Endothelial cell of umbilical vein (primary cell): ENCODE results near the gene MEGF11. TPM values are rescaled to one million over a fixed set of nuclear protein-coding genes. Genes with fewer than 3 reads are reported as not detected.
A peak's percentile ranks its signal among the peaks of the same experiment; 100 is the strongest.

Source experiments
- BruUV-seq: library from RNA; stranded (reverse); fragments of 400-500 nt; replicated peaks from 2 replicates; lab custom pipeline; 2021; lab: Mats Ljungman, UMichigan
- CTCF ChIA-PET: fragments of 300-600, 350-600 bp; sonication (Branson Sonifier 250); formaldehyde crosslinking; loops from one replicate; lab custom pipeline; 2021; ENCODE audit warnings: antibody characterized with exemption, inconsistent platforms; lab: Charles Lee
- POLR2A ChIA-PET: fragments of 300-600, 350-600 bp; sonication (Branson Sonifier 250); formaldehyde crosslinking; loops from one replicate; lab custom pipeline; 2021; ENCODE audit warnings: antibody characterized with exemption, inconsistent platforms; lab: Charles Lee
- DNase-seq: peaks from one replicate; pipeline ENCODE4 v3.0.0-alpha.2; 2011; ENCODE audit warnings: low read depth, low spot score
- FAIRE-seq: peaks from 2 replicates; lab custom pipeline; 2011; peaks lifted over from hg19 to GRCh38; lab: Jason Lieb, UNC
- H2AFZ ChIP-seq: 2 replicates; pipeline ENCODE4 v1.6.0; 2012; ENCODE audit warnings: low read depth, low read length, control low read depth, inconsistent platforms
- H3K27ac ChIP-seq: 2 replicates; pipeline ENCODE4 v1.5.1; 2011; ENCODE audit warnings: low read depth, mild to moderate bottlenecking, control low read depth, low read length, moderate library complexity; ENCODE audit not compliant: insufficient read depth
- H3K27me3 ChIP-seq, 2 experiments: 2 replicates each; pipeline versions ENCODE4 v1.6.0 to v1.6.1; 2011; ENCODE audit warnings: low read length in 2 of 2, mixed read lengths in 1 of 2; ENCODE audit not compliant: control insufficient read depth in 2 of 2, insufficient read depth in 2 of 2
- H3K36me3 ChIP-seq, 2 experiments: 2 replicates in 1 of 2; 3 replicates in 1 of 2; pipeline ENCODE4 v1.5.1; 2011; ENCODE audit warnings: low read length in 2 of 2, mild to moderate bottlenecking in 1 of 2, moderate library complexity in 1 of 2; ENCODE audit not compliant: control insufficient read depth in 2 of 2, insufficient read depth in 2 of 2; ENCODE audit errors: extremely low read depth in 1 of 2
- H3K4me1 ChIP-seq: 3 replicates; pipeline ENCODE4 v1.5.1; 2011; ENCODE audit warnings: mild to moderate bottlenecking, low read length; ENCODE audit not compliant: control insufficient read depth, insufficient read depth; ENCODE audit errors: extremely low read depth
- H3K4me2 ChIP-seq: 2 replicates; pipeline ENCODE4 v1.6.1; 2011; ENCODE audit warnings: low read length, control low read depth, mixed read lengths; ENCODE audit not compliant: insufficient read depth
- H3K4me3 ChIP-seq, 3 experiments: fragments of 200-600 bp in 1 of 3; sonication (generic), shearing (Covaris generic) in 1 of 3; replicated peaks in 1 of 3; 2 replicates each; pipeline ENCODE4 v1.5.1; 2011 to 2016; ENCODE audit warnings: control low read depth in 3 of 3, low read length in 3 of 3, mild to moderate bottlenecking in 2 of 3, inconsistent platforms in 1 of 3, low read depth in 1 of 3, moderate library complexity in 1 of 3; ENCODE audit not compliant: insufficient read depth in 1 of 3
- H3K79me2 ChIP-seq: 2 replicates; pipeline ENCODE4 v1.6.0; 2012; ENCODE audit warnings: low read length, inconsistent platforms; ENCODE audit not compliant: control insufficient read depth, insufficient read depth
- H3K9ac ChIP-seq: replicated peaks from 2 replicates; pipeline ENCODE3; 2011; ENCODE audit warnings: low read length, control low read depth; ENCODE audit not compliant: insufficient read depth; ENCODE audit errors: extremely low read depth
- H3K9me1 ChIP-seq: replicated peaks from 3 replicates; pipeline ENCODE4 v1.6.0; 2011; ENCODE audit warnings: mild to moderate bottlenecking, low read length; ENCODE audit not compliant: control insufficient read depth, insufficient read depth; ENCODE audit errors: extremely low read depth
- H3K9me3 ChIP-seq: replicated peaks from 2 replicates; pipeline ENCODE4 v1.5.1; 2012; ENCODE audit warnings: low read length, inconsistent platforms; ENCODE audit not compliant: control insufficient read depth, insufficient read depth
- H4K20me1 ChIP-seq: replicated peaks from 2 replicates; pipeline ENCODE3; 2011; ENCODE audit warnings: mild to moderate bottlenecking, low read length; ENCODE audit not compliant: control insufficient read depth, insufficient read depth; ENCODE audit errors: extremely low read depth
- CTCF ChIP-seq, 2 donors: IDR thresholded peaks; 1 replicate in 1 of 2; 2 replicates in 1 of 2; pipeline ENCODE4 v1.5.1; 2011; ENCODE audit warnings: low read length in 2 of 2, mild to moderate bottlenecking in 2 of 2, moderate library complexity in 2 of 2, control low read depth in 1 of 2, inconsistent platforms in 1 of 2, low read depth in 1 of 2; ENCODE audit not compliant: insufficient read depth in 1 of 2; ENCODE audit errors: extremely low read depth in 1 of 2
- EZH2 ChIP-seq: IDR thresholded peaks from 2 replicates; pipeline ENCODE4 v1.6.1; 2012; ENCODE audit warnings: borderline replicate concordance, low read depth, mild to moderate bottlenecking, moderate library complexity, low read length, inconsistent platforms; ENCODE audit not compliant: severe bottlenecking
- FOS ChIP-seq: IDR thresholded peaks from 2 replicates; pipeline ENCODE4 v1.6.1; 2011; ENCODE audit warnings: mild to moderate bottlenecking, low read length, moderate library complexity, borderline replicate concordance; ENCODE audit not compliant: insufficient read depth
- GATA2 ChIP-seq: IDR thresholded peaks from 2 replicates; pipeline ENCODE4 v1.7.0; 2011; ENCODE audit warnings: low read depth, mild to moderate bottlenecking, moderate library complexity, mixed read lengths, low read length; ENCODE audit not compliant: insufficient read length, insufficient read depth
- JUN ChIP-seq: IDR thresholded peaks from 2 replicates; pipeline ENCODE4 v1.6.1; 2011; ENCODE audit warnings: borderline replicate concordance, low read depth; ENCODE audit not compliant: insufficient read length, insufficient read depth
- MAX ChIP-seq: IDR thresholded peaks from 2 replicates; pipeline ENCODE4 v1.6.1; 2011; ENCODE audit not compliant: insufficient read depth, insufficient read length
- MYC ChIP-seq: IDR thresholded peaks from one replicate; pipeline ENCODE4 v1.6.1; 2011; ENCODE audit warnings: mild to moderate bottlenecking, low read depth, low read length
- POLR2A ChIP-seq: IDR thresholded peaks from 2 replicates; pipeline ENCODE4 v1.6.1; 2012; ENCODE audit warnings: low read depth, mild to moderate bottlenecking, control low read depth, low read length
- POLR2AphosphoS5 ChIP-seq: IDR thresholded peaks from 2 replicates; pipeline ENCODE4 v1.6.1; 2012; ENCODE audit warnings: low read depth, mild to moderate bottlenecking, control low read depth, low read length, moderate library complexity; ENCODE audit not compliant: insufficient read depth
- dilution Hi-C: fragments of 300-500 bp; cut with MboI; formaldehyde crosslinking; loops from one replicate; pipeline ENCODE4 v1.15.0; 2019; ENCODE audit warnings: low sequenced_read_pairs; ENCODE audit not compliant: extremely low pct_ligation_motif_present
- intact Hi-C: fragments of 100-400 bp; cut with micrococcal nuclease; formaldehyde crosslinking; loops from one replicate; pipeline ENCODE4 v1.10.0; 2022
- polyA plus RNA-seq, 4 experiments: library from polyadenylated mRNA; depleted of rRNA in 3 of 4; stranded (reverse) in 3 of 4; unstranded in 1 of 4; fragments of >200 nt; gene quantifications; 2 replicates each; pipeline versions ENCODE4 v1.2.1 to v1.2.3, GENCODE V29; 2011 to 2012; ENCODE audit warnings: missing spikeins in 1 of 4
- total RNA-seq: library from RNA; stranded (reverse); gene quantifications from 2 replicates; pipeline ENCODE4 v1.2.3, GENCODE V29; 2021

MEGF11 gene
- total and polyA plus RNA-seq, 2 donors (not counting 3 experiments of a cell fraction or from before 2014, with no cell fraction given): not detected

GRCh38 chr15:65902373-65902772 lies 351.2 kb downstream of the MEGF11 start:
- no peak overlapping the region for H2AFZ ChIP-seq
- DNase-seq: peak; percentile 21
- H3K27ac ChIP-seq: no peak overlapping the region
- H3K4me3 ChIP-seq: no peak overlapping the region
- intact Hi-C loops (no loop called here), dilution Hi-C loops (no loop called here)
- H3K4me1 ChIP-seq: peaks cover 15% of the 10 kb centered on the region
- H3K27me3 ChIP-seq: no peaks in the 10 kb centered on the region
- H3K79me2 ChIP-seq: no peaks in the 10 kb centered on the region
- no peaks in the 10 kb centered on the region for H3K9me1 ChIP-seq
- no peak overlapping the region for H3K9ac ChIP-seq
- ChIA-PET CTCF (interaction anchor here (1.0 to 1.4 kb wide), 3 partner anchors 15 to 306 kb away, joined by 3 to 6 read pairs (median 4); partner anchors contain the start of gene INTS14), POLR2A (no interaction called here)
- no TSS peak for BruUV-seq
- no peaks in the 10 kb centered on the region for H3K9me3 ChIP-seq
- TF ChIP-seq CTCF (IDR thresholded peaks at IDR 0.05; ENCODE audit: extremely low read depth in 1 of 2, insufficient read depth in 1 of 2, low read depth in 1 of 2, low read length in 2 of 2): no peak
- peak; percentile 10 for TF ChIP-seq POLR2AphosphoS5
- peak; percentile 69 for TF ChIP-seq FOS
- H3K4me2 ChIP-seq: no peak overlapping the region
- H3K36me3 ChIP-seq: peaks cover 3 to 19% of the 10 kb centered on the region in 2 experiments
- FAIRE-seq: peak; percentile 87
- no peaks in the 10 kb centered on the region for H4K20me1 ChIP-seq

GRCh38 chr15:65901836-65902235 lies 351.7 kb downstream of the MEGF11 start:
- Histone ChIP-seq H3K9me1 (no peaks in the 10 kb centered on the region), H3K4me1 (peaks cover 15% of the 10 kb centered on the region), H3K9me3 (no peaks in the 10 kb centered on the region), H3K27me3 (no peaks in the 10 kb centered on the region), H2AFZ (no peak overlapping the region), H3K4me3 (no peak overlapping the region), H3K9ac (no peak overlapping the region), H3K27ac (no peak overlapping the region), H3K79me2 (no peaks in the 10 kb centered on the region), H3K4me2 (no peak overlapping the region), H4K20me1 (no peaks in the 10 kb centered on the region), H3K36me3 (peaks cover 3 to 19% of the 10 kb centered on the region in 2 experiments)
- TF ChIP-seq FOS (no peak), MAX (no peak), POLR2AphosphoS5 (no peak), JUN (no peak), GATA2 (no peak), MYC (no peak), CTCF (IDR thresholded peaks at IDR 0.05; ENCODE audit: extremely low read depth in 1 of 2, insufficient read depth in 1 of 2, low read depth in 1 of 2, low read length in 2 of 2) (no peak), EZH2 (no peak), POLR2A (no peak)
- no peak for FAIRE-seq
- DNase-seq: no peak
- dilution Hi-C loops: no loop called here
- CTCF ChIA-PET: interaction anchor here (1.0 to 1.4 kb wide), 3 partner anchors 16 to 306 kb away, joined by 3 to 6 read pairs (median 4); partner anchors contain the start of gene INTS14
- no TSS peak for BruUV-seq
- intact Hi-C loops: no loop called here
- POLR2A ChIA-PET: no interaction called here
